ENCODE measurements around the gene SLC37A2. TPM values are rescaled to one million over a fixed set of nuclear protein-coding genes. Genes with fewer than 3 reads are reported as not detected.

Gene SLC37A2
- total RNA-seq, 1 experiment from 2014 or later = 5.1 TPM

DNA sequence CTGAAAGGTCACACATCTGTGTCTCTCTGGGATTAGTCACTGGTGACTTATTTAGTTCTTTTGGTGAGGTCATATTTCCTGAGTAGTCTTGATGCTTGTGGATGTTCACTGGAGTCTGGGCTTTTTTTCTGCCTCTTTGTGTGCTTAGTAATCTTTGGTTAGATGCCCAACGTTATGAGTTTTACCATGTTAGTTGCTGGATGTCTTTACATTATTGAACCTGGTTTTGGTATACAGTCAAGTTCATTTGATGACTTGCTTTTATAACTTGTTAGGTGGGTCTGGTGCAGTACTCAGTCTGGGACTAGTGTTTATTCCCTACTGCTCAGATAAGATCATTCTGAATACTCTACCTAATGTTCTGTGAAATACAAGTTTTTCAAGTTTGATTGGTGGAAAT lies 26.2 kb upstream of the SLC37A2 start:
- Histone ChIP-seq H4K20me1 (ENCODE audit: insufficient read depth) (no peaks in the 10 kb centered on the region), H3K27ac (ENCODE audit: low read depth, low read length) (no peak overlapping the region), H3K9ac (ENCODE audit: low read length) (no peak overlapping the region), H3K79me2 (ENCODE audit: insufficient read depth, low read length) (no peaks in the 10 kb centered on the region), H3K36me3 (ENCODE audit: control insufficient read depth in 1 of 2, insufficient read depth in 2 of 2, low read length in 2 of 2) (no peaks in the 10 kb centered on the region), H3K9me3 (ENCODE audit: control insufficient read depth in 1 of 2, insufficient read depth in 1 of 2, low read depth in 1 of 2, low read length in 2 of 2) (no peaks in the 10 kb centered on the region), H2AFZ (ENCODE audit: low read depth, low read length, poor library complexity, severe bottlenecking) (no peak overlapping the region), H3K4me2 (ENCODE audit: low read length) (no peak overlapping the region), H3K27me3 (ENCODE audit: insufficient read depth, low read length) (no peaks in the 10 kb centered on the region), H3K9me2 (ENCODE audit: insufficient read depth) (no peaks in the 10 kb centered on the region), H3K4me3 (replicated peaks in 1 of 2; ENCODE audit: low read depth in 1 of 2, low read length in 2 of 2) (no peak overlapping the region), H3K4me1 (ENCODE audit: control insufficient read depth in 1 of 2, insufficient read depth in 2 of 2, low read length in 2 of 2) (peaks cover 0 to 4% of the 10 kb centered on the region in 2 experiments; a peak in 1 of 4 replicates)
- TF ChIP-seq, protein P1, sequence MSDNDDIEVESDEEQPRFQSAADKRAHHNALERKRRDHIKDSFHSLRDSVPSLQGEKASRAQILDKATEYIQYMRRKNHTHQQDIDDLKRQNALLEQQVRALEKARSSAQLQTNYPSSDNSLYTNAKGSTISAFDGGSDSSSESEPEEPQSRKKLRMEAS (IDR thresholded peaks at IDR 0.05) = no peak
- TF ChIP-seq SP1 (IDR thresholded peaks at IDR 0.05; ENCODE audit: low read depth) (no peak), EGR1 (IDR thresholded peaks at IDR 0.05; ENCODE audit: low read depth) (no peak), POLR2A (IDR thresholded peaks at IDR 0.05; ENCODE audit: borderline replicate concordance, extremely low read depth, insufficient read depth, insufficient read length) (no peak), EZH2 (IDR thresholded peaks at IDR 0.05) (no peak), SIN3A (IDR thresholded peaks at IDR 0.05; ENCODE audit: low read depth) (no peak), ZBTB33 (IDR thresholded peaks at IDR 0.05; ENCODE audit: extremely low read depth, insufficient replicate concordance, low read length) (no peak)
- TF ChIP-seq, protein P2, sequence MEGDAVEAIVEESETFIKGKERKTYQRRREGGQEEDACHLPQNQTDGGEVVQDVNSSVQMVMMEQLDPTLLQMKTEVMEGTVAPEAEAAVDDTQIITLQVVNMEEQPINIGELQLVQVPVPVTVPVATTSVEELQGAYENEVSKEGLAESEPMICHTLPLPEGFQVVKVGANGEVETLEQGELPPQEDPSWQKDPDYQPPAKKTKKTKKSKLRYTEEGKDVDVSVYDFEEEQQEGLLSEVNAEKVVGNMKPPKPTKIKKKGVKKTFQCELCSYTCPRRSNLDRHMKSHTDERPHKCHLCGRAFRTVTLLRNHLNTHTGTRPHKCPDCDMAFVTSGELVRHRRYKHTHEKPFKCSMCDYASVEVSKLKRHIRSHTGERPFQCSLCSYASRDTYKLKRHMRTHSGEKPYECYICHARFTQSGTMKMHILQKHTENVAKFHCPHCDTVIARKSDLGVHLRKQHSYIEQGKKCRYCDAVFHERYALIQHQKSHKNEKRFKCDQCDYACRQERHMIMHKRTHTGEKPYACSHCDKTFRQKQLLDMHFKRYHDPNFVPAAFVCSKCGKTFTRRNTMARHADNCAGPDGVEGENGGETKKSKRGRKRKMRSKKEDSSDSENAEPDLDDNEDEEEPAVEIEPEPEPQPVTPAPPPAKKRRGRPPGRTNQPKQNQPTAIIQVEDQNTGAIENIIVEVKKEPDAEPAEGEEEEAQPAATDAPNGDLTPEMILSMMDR (IDR thresholded peaks at IDR 0.05 in 2 of 3, conservative IDR thresholded peaks at IDR 0.05 in 1 of 3; ENCODE audit: borderline replicate concordance in 1 of 3, insufficient read depth in 1 of 3, low read depth in 2 of 3, low read length in 2 of 3) = no peak
- ATAC-seq (no peak), DNase-seq (ENCODE audit: low read depth, low spot score) (no peak)
- POLR2A ChIA-PET = no interaction called here
- BruUV-seq (replicated peaks) = no TSS peak
- CTCF ChIA-PET = no interaction called here
- intact Hi-C loops (cut with micrococcal nuclease) = no loop called here
- RAD21 ChIA-PET (ENCODE audit: low non-redundant PET in 1 of 2, low total read pairs in 2 of 2, uncharacterized antibody in 2 of 2, unreplicated experiment in 2 of 2) = no interaction called here

Measured in HCT116 (cell line).